ENCODE data around the gene PRKCZ. TPM values are rescaled to one million over a fixed set of nuclear protein-coding genes. Genes with fewer than 3 reads are reported as not detected.

The PRKCZ gene
- total and polyA plus RNA-seq, 2 donors (not counting 1 experiment from before 2014, with no cell fraction given): 1.6 to 2.0 TPM

DNA sequence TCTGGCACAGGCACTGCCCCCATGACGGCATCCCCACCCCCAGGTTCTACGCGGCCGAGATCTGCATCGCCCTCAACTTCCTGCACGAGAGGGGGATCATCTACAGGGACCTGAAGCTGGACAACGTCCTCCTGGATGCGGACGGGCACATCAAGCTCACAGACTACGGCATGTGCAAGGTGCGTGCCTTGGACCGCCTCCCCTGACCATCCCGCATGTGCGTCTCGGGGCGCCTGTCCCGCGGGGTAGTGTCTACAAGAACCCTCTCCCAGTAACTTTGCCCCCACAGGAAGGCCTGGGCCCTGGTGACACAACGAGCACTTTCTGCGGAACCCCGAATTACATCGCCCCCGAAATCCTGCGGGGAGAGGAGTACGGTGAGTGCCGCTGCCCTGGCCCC is 121.8 kb downstream of the PRKCZ start:
- H3K4me2 ChIP-seq (ENCODE audit: extremely low read depth, insufficient read depth, low read length): no peak overlapping the region
- no peak overlapping the region for H3K9ac ChIP-seq (ENCODE audit: insufficient read depth, low read length)
- H2AFZ ChIP-seq (ENCODE audit: low read length): no peak overlapping the region

DNA sequence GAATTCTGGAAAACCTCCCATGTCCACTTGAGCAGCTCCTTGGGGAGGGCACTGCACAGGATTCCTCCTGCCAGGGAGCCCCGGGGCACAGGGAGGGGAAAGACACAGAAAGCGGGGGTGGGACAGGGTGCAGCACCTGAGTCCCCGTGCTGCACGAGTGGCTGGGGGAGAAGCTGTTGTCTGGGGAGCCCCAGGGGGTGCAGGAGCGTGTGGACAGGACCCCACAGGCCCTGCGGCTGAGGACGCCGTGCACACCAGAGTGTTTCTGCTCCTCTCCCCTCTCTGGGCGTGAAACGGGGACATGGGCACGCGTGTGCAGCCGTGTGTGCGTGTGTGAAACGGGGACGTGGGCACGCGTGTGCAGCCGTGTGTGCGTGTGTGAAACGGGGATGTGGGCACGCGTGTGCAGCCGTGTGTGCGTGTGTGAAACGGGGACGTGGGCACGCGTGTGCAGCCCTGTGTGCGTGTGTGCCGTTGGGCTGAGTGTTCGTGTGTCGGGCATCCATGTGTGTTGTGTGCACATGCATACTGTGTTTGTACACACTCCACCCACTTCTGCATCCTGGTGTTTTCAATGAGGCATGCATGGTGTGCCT is 122.4 kb downstream of the PRKCZ start:
- Histone ChIP-seq H3K36me3 (ENCODE audit: control insufficient read depth, insufficient read depth, low read length) (no peaks in the 10 kb centered on the region), H2AFZ (ENCODE audit: low read length) (no peak overlapping the region), H3K4me2 (ENCODE audit: extremely low read depth, insufficient read depth, low read length) (no peak overlapping the region), H3K4me3 (replicated peaks in 1 of 4; ENCODE audit: control extremely low read depth in 1 of 4, insufficient read depth in 1 of 4, low read depth in 3 of 4, low read length in 4 of 4) (no peak overlapping the region), H3K9ac (ENCODE audit: insufficient read depth, low read length) (no peak overlapping the region), H3K27ac (ENCODE audit: insufficient read depth, low read length) (no peak overlapping the region), H3K4me1 (ENCODE audit: control insufficient read depth, extremely low read depth, insufficient read depth, low read length) (no peaks in the 10 kb centered on the region), H3K9me3 (ENCODE audit: control insufficient read depth, insufficient read depth, low read depth, low read length) (no peaks in the 10 kb centered on the region), H3K27me3 (ENCODE audit: control insufficient read depth, insufficient read depth, low read length) (no peaks in the 10 kb centered on the region), H3K79me2 (ENCODE audit: control insufficient read depth, insufficient read depth, low read length) (no peaks in the 10 kb centered on the region), H4K20me1 (ENCODE audit: control insufficient read depth, extremely low read depth, insufficient read depth, low read length) (no peaks in the 10 kb centered on the region)
- DNase-seq (ENCODE audit: low read depth in 2 of 2): no peak
- TF ChIP-seq EZH2 (IDR thresholded peaks at IDR 0.05; ENCODE audit: low read length, missing control alignments): no peak

More for the DNA sequence above, 121.8 kb downstream of the PRKCZ start:
- TF ChIP-seq EZH2 (IDR thresholded peaks at IDR 0.05; ENCODE audit: low read length, missing control alignments): no peak
- TF ChIP-seq, protein P1, sequence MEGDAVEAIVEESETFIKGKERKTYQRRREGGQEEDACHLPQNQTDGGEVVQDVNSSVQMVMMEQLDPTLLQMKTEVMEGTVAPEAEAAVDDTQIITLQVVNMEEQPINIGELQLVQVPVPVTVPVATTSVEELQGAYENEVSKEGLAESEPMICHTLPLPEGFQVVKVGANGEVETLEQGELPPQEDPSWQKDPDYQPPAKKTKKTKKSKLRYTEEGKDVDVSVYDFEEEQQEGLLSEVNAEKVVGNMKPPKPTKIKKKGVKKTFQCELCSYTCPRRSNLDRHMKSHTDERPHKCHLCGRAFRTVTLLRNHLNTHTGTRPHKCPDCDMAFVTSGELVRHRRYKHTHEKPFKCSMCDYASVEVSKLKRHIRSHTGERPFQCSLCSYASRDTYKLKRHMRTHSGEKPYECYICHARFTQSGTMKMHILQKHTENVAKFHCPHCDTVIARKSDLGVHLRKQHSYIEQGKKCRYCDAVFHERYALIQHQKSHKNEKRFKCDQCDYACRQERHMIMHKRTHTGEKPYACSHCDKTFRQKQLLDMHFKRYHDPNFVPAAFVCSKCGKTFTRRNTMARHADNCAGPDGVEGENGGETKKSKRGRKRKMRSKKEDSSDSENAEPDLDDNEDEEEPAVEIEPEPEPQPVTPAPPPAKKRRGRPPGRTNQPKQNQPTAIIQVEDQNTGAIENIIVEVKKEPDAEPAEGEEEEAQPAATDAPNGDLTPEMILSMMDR (conservative IDR thresholded peaks at IDR 0.05 in 1 of 2, IDR thresholded peaks at IDR 0.05 in 1 of 2; ENCODE audit: low read depth in 1 of 2, low read length in 2 of 2): no peak
- Histone ChIP-seq H3K4me3 (replicated peaks in 1 of 4; ENCODE audit: control extremely low read depth in 1 of 4, insufficient read depth in 1 of 4, low read depth in 3 of 4, low read length in 4 of 4) (no peak overlapping the region), H3K4me1 (ENCODE audit: control insufficient read depth, extremely low read depth, insufficient read depth, low read length) (no peaks in the 10 kb centered on the region), H3K27me3 (ENCODE audit: control insufficient read depth, insufficient read depth, low read length) (no peaks in the 10 kb centered on the region), H3K79me2 (ENCODE audit: control insufficient read depth, insufficient read depth, low read length) (no peaks in the 10 kb centered on the region), H3K9me3 (ENCODE audit: control insufficient read depth, insufficient read depth, low read depth, low read length) (no peaks in the 10 kb centered on the region), H3K36me3 (ENCODE audit: control insufficient read depth, insufficient read depth, low read length) (no peaks in the 10 kb centered on the region), H4K20me1 (ENCODE audit: control insufficient read depth, extremely low read depth, insufficient read depth, low read length) (no peaks in the 10 kb centered on the region), H3K27ac (ENCODE audit: insufficient read depth, low read length) (no peak overlapping the region)
- no peak for DNase-seq (ENCODE audit: low read depth in 2 of 2)

DNA sequence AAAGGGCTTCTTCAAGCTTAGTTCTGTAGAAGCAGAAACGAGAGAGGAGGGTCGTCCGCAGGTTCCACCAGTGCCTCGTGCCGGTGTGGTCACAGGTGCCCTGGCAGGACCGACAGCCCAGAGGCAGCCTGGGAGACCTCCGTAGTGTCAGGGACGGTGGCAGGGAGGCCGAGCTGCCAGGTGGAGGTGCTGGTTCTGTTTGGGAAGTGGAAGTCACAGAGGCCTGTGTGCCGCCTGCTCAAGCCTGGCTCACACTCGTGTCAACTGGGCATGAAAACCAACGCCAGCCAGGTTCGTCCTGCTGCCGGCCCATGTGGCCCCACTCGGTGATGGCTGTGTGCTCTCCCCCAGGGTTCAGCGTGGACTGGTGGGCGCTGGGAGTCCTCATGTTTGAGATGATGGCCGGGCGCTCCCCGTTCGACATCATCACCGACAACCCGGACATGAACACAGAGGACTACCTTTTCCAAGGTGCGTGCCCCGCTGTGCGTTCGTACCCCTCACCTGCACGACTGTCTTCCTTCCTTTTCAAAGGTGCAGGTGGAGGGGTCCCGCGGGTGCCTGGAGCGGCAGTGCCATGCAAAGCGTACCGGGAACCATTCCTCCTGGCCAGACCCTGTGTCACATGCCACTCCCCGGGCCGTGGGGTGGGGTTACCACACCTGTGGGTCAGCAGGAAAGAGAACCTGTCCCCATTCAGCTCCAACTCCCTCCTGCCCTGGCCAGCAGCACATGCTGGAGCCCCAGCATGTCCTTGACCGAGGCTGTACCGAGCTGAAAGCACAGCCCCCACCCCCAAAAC is 123.5 kb downstream of the PRKCZ start:
- Histone ChIP-seq H2AFZ (ENCODE audit: low read length) (no peak overlapping the region), H3K79me2 (ENCODE audit: control insufficient read depth, insufficient read depth, low read length) (no peaks in the 10 kb centered on the region), H3K27me3 (ENCODE audit: control insufficient read depth, insufficient read depth, low read length) (no peaks in the 10 kb centered on the region), H4K20me1 (ENCODE audit: control insufficient read depth, extremely low read depth, insufficient read depth, low read length) (no peaks in the 10 kb centered on the region), H3K4me2 (ENCODE audit: extremely low read depth, insufficient read depth, low read length) (no peak overlapping the region), H3K9ac (ENCODE audit: insufficient read depth, low read length) (no peak overlapping the region), H3K36me3 (ENCODE audit: control insufficient read depth, insufficient read depth, low read length) (no peaks in the 10 kb centered on the region), H3K27ac (ENCODE audit: insufficient read depth, low read length) (no peak overlapping the region), H3K4me3 (replicated peaks in 1 of 4; ENCODE audit: control extremely low read depth in 1 of 4, insufficient read depth in 1 of 4, low read depth in 3 of 4, low read length in 4 of 4) (no peak overlapping the region), H3K9me3 (ENCODE audit: control insufficient read depth, insufficient read depth, low read depth, low read length) (no peaks in the 10 kb centered on the region), H3K4me1 (ENCODE audit: control insufficient read depth, extremely low read depth, insufficient read depth, low read length) (no peaks in the 10 kb centered on the region)
- TF ChIP-seq, protein P1 (conservative IDR thresholded peaks at IDR 0.05 in 1 of 2, IDR thresholded peaks at IDR 0.05 in 1 of 2; ENCODE audit: low read depth in 1 of 2, low read length in 2 of 2): no peak
- no peak for TF ChIP-seq EZH2 (IDR thresholded peaks at IDR 0.05; ENCODE audit: low read length, missing control alignments)
- no peak for DNase-seq (ENCODE audit: low read depth in 2 of 2)
